Measurements from ENCODE around the gene TM9SF1.

- no peak for TF ChIP-seq EZH2 (IDR thresholded peaks at IDR 0.05; ENCODE audit: borderline replicate concordance, insufficient read depth, low read depth, low read length, poor library complexity, severe bottlenecking)
- no peak for TF ChIP-seq CTCF (IDR thresholded peaks at IDR 0.05)
Observed at GRCh38 chr14:24178399-24179178, 16.7 kb downstream of the TM9SF1 start.
